HG03196 (cell line): ENCODE results near the gene DSTYK.
"Not testable (repeated sequence)": the region's sequence is repeated elsewhere in the genome, so short reads cannot be mapped to it uniquely, and the experiment has no call there.

Experiments
- ATAC-seq: cut with Tn5 transposase; IDR thresholded peaks from one replicate; pipeline ENCODE4 v1.9.1; 2021; ENCODE audit not compliant: unreplicated experiment

Gene DSTYK

DNA sequence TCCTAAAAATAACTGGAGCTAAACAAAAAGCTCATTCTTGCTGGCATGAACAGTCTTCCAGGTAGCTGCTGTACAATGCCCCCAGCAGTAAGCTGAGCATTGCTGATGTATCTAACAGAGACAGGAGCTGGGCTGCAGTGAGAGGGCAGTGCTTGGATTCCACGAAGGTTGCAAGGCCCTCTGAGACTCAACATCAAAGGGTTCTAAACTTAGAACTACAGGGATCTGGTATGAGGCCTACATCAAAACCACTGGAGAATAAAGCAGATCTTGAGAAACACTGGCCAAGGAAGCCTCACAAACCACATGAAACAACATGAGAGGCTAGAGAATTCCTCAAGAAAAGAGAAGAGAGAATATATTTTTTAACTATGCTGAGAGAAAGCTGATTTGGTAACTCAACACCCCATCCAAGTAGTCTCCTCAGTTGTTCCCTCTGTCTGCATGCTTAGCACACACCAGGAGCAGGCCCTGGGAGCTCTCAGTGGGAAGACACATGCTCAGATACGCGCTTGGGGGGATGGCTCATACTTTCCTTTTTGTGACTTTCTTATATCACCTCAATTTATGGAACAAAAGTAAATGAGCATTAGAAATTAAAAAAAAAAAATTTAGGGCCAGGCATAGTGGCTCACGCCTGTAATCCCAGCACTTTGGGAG is 27.7 kb downstream of the DSTYK start:
- no peak for ATAC-seq

DNA sequence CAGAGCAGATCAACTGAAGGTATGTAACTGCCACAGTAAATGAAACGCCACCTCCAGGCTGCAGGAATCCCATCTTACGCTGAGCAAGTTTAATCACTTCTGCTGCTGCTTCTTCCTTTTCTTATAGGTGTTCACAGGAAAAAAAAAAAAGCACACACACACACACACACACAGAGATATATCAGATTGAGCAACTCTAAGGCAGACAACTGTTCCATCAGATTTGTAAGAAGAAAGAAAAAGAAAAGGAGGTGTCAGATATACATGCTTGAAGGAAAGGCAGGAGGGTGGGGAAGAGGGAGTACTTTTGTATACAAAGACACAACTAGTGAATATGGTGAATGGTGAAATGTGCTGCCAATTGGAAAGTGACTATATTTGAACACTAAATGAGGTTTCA is 28.6 kb downstream of the DSTYK start:
- ATAC-seq = no peak

DNA sequence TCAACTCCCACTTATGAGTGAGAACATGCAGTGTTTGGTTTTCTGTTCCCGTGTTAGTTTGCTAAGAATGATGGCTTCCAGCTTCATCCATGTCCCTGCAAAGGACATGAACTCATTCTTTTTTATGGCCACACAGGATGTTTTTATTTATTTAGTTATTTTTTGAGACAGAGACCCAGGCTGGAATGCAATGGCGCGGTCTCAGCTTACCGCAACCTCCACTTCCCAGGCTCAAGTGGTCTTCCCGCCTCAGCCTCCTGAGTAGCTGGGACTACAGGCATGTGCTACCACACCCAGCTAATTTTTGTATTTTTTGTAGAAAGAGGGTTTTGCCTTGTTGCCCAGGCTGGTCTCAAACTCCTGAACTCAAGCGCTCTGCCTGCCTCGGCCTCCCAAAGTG is 31.2 kb downstream of the DSTYK start:
- not testable (repeated sequence) for ATAC-seq

DNA sequence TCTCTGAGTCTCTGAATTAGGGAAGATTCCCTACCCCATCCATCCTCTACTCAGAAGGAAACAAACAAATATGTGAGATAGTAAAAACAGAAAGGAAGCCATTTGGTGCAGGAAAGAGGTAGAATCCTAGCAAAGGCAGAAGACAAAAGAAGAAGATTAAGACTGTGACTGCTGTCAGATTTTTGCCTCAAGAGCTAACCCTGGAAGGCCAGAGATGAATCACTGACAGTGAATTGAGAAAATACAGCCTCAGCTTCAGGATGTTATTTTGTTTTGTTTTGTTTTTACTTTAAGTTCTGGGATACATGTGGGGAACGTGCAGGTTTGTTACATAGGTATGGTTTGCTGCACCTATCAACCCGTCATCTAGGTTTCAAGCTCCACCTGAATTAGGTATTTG is 31.7 kb downstream of the DSTYK start:
- no peak for ATAC-seq

DNA sequence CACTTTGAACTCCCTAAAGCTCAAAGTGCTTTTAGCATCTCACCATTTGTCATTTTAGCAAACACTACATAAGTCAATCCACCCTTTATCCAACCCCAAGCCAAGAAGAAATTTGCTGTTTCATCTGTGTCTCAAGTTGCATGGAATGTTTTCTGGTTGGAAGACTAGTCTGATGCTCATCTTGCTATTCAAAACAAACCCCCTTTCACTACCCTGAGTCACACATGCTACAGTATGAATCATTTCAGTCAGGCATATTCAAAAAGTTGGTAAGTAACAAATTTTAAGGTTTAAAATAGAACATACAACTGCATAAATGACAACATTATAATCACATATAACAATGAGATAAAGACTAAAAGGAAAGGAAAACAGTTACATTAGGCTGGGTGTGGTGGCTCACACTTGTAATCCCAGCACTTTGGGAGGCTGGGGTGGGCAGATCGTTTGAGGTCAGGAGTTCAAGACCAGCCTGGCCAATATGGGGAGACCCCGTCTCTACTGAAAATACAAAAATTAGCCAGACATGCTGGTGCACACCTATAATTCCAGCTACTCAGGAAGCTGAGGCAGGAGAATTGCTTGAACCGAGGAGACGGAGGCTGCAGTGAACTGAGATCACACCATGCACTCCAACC is 38.7 kb downstream of the DSTYK start:
- ATAC-seq = no peak

DNA sequence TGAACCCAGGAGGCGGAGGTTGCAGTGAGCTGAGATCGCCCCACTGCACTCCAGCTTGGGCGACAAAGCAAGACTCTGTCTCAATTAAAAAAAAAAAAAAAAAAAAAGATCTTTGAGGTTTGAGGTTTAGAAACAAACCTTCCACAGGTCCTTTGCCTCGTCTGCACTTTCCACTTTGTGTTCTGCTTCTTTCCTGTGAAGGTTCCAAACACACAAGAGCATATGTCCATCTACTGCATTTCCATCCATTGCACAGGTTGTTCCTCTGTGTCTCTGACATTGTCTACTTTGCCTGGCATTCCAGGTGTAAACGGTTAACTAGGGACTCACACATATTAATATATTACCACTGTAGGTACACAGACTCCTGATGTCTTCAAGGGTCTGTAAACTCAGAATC is 40.1 kb downstream of the DSTYK start:
- ATAC-seq = no peak

DNA sequence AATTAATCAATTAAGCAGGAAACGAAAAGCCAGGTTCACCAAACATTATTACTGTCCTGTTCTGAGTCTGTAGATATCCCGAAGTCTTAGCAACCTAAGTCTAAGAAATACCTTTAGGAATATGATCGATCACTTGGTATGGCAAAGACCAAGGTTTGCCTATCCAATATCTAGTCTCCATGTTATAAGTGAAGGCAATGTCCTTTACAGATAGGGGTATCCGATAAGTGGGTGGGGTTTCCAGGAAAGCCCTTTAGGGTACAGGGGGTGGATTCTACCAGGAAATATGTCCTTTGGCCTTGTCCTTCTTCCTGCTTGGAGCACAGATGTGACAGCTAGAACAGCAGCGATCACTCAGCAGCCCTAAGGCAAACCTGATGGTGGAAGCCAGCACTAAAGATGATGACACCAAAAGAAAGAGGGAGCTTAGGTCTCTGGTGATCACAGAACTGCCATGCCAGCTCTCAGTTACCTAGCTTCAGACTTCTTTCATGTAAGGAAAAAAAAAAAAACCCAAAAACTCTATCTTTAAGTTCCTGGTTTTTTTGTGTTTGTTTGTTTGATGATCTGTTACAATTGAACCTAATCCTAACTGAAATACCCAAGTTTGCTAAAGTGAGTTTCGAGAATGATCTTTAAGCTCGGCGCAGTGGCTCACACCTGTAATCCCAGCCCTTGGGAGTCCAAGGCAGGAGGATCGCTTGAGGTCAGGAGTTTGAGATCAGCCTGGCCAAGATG is 40.8 kb downstream of the DSTYK start:
- ATAC-seq = no peak

DNA sequence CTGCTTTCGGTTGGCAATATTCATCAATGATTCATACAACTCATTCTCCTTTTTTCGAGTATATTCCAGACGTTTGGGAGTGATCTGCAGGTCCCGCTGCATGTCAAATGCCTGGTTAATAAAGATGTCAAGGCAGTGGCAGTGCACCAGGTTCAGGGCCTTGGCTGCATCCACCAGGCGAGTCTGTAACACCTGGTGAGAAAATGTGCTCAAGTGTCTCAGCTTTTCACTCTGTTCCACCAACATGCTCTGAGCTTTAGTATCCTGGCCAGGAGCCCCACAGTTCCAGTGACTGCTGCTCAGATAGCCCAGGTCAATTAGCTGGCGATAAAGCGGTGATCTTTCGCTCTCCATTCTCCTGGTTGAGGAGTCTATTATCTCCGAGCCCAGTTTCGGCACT is 42.3 kb downstream of the DSTYK start:
- ATAC-seq = no peak

DNA sequence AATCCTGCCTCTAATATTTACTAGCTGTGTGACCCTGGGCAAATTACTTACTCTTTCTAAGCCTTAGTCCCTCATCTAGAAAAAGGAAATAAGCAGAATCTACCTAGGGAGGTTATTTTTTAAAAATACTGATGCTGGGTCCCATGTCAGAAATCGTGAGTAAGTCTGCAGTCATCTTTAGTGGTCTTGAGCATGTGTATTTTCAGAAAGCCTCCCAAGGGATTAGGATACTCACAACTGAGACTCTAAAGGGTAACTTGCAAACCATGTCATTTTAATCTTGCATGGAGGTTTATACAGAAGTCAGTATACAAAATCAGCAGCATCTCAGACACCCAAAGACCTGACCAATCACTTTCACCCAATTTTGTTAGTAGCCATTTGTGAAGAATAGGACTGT is 43.2 kb downstream of the DSTYK start:
- ATAC-seq = no peak

DNA sequence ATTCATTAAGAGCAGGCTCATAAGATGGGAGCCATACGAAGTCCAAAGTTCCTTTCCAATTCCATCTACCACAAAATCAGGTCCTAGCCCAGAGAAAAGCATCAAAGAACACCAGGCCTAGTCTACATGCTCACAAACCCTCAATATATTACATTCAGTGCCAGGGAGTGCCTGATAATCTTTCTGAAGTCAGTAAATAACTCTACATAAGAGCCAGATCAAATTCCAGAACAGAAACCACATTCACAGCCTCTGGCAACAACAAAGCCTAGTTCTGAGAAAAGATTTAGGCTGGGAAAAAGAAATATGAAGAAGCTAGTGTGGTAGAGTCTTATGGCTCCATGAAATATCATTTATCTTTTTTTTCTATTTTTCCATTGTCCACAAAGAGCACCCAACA is 49.2 kb downstream of the DSTYK start:
- ATAC-seq = no peak

DNA sequence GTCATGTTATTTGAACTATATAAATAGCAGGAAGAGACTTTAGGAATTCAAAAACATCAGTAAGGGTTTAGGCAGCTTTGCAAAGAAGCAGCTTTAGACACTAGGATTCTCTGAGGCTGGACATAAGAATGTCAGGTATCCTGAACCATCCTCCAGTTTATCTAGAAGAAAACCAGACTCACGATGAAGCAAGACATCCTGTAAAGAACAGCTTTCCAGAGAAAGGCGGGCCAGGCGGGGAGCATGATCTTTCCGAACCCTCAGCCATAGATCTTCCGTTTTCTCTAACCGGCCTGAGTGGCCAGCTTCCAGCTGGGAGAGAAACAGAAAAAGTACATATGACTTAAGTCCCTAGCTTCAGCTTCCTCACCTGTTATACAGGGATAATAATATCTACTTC is 50.4 kb downstream of the DSTYK start:
- ATAC-seq = no peak

DNA sequence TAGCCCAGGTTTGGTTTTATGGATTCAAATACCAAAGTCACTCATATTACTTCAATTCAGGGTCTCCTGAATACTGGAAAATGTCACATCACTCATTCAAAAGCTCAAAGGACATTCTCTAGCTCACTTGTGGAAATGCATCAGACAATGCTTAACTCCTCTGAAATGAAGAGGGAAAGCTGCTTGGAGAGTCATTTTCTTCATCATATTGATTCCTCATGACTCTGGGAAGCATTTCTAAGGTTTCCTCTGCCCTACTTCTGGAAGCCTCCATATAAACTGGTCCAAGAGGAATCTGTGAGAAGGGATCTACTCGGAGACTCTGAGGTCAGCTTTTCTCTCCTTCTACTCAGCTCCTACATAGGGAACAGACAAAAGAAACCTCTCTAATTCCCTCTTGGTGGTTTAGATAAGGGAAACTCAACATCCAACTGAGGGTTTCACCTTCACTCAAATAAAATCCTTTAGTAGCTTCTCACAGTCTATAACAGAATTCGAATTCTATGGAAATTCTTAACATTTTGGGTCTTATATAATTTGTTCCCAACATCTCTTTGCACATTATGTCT is 53.4 kb downstream of the DSTYK start:
- ATAC-seq = no peak

DNA sequence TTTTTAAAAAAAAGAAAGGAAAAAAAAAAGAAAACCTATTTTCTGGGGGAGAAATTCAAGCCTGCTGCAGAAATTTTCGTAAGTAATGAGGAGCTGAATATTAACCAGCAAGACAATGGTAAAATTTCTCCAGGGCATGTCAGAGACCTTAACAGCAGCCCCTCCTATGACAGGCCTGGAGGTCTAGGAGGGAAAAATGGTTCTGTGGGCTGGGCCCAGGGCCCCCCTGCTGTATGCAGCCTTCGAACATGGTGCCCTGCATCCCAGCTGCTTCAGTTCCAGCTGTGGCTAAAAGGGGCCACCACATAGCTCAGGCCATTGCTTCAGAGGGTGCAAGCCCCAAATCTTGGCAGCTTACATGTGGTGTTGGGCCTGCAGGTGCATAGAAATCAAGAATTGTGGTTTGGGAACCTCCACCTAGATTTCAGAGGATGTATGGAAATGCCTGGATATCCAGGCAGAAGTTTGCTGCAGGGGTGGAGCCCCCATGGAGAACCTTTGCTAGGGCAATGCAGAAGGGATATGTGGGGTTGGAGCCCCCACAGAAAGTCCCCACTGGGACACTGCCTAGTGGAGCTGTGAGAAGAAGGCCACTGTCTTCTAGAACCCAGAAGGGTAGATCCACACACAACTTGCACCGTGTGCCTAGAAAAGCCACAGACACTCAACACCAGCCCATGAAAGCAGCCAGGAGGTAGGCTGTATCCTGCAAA is 55.7 kb downstream of the DSTYK start:
- ATAC-seq = not testable (repeated sequence)

DNA sequence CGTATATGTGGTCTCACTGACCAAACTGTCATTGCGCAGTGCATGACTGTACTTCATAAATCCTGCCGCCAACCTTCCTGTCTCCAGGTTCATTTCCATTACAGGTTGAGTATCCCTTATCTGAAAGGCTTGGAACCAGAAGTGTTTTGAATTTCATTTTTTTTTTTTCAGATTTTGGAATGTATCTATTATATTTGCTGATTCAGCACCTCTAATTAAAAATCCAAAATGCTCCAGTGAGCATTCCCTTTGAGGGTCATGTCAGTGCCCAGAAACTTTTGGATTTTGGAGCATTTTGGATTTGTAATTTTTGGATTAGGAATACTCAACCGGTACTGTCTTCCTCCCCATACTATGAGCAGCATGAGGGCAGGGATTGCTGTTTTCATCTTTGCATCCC is 59.0 kb downstream of the DSTYK start:
- no peak for ATAC-seq

DNA sequence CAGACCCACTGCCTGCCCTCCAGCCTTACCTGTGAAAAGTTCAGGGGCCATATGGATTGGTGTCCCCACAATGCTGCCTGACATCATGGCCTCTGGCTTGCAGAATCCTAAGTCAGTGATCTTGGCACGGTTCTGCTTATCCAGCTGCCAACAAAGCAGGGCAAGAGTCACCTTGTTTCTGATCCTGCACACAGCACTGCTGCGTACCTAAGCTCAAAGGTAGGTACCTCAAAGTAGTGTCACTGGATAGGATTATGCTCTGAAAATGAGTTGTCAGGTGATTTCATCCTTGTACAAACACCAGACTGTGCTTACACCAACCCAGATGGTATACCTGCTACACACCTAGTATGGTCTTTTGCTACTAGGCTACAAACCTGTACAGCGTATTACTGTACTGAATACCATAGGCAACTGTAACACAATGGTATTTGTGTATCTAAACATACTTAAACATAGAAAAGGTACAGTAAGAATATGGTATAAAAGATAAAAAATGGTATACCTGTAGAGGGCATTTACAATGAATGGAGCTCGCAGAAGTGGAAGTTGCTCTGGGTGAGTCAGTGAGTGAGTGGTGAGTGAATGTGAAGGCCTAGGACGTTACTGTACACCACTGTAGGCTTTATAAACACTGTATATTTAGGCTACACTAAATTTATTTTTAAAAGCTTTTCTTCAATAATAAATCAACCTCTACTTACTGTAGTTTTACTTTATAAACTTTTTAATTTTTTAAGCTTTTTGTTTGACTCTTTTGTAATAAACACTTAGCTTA is 60.7 kb downstream of the DSTYK start:
- ATAC-seq = no peak

DNA sequence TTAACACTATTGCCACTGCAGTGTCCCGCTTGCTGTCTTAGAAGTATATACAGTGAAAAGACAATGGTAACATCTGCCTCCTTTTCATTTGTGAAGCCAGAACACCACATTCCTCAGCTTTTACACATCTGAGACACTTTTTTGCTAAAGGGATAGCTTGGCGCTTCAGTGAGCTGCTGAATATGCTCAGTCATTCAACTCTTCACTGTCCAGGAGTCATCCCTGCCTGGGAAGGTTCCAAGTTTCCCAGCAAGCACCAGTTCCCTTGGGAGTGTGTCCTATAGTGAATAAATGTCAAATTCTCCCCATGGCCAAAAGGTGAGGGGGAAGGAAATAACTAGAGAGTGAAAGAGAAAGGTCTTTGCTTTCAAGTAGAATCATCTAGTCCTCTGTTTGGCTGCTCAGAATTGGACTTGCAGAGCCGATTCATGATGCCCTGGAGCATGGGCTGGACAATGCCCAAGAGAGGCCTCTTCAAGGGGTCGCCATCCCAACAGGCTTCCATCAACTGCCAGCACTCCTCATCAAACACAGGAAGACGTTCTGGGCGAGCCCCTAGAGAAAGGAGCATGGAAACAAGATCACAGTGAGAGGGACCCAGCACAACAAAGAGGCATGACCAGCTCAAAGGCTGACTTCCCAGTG is 64.2 kb downstream of the DSTYK start:
- no peak for ATAC-seq

DNA sequence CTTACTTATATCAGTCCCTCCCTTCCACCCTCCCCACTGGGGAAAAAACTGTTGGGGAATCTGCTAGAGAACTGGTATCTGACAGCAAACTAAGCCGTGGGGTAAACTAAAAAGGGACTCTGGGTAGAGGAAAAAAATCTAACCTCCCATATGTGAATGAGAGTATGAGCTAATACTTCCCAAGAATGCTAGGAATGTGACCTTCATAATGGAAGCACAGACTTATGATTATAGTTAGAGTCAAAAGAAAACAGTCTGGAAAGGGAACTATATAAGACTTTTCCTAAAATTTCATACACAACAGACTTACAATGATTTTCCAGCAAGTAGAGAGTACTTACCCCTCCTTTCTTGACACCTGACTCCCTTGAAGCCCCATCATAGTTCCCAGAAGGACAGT is 66.8 kb downstream of the DSTYK start:
- no peak for ATAC-seq

DNA sequence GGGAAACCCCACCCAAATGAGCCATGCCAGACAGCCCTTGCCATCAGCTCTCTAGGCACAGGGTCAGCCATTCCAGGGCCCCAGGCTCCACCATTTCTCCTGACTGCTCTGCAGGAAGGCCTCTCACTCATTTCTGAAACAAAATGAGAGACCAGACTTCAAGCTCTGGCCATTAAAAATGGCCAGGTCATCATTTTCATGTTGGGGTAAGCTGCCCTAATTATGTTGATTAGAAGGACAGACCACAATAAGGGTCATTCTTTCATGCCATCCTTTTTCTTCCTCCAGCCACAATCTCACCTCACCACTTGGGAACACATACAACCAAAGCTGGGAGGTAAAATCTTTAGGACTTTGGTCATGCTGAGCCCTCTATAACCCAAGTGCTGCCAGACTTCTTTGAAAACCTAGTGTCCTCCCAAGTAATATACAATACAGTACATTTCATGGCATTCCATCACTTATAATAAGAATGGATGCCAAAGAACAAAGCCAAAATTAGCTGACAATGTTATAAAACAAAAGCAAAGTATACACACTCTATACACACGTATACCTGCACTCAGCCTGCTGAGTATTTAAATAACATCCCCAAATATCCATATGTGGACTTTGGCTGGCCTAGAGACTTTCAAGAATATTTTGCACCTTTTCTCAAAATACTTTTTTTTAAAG is 67.3 kb downstream of the DSTYK start:
- no peak for ATAC-seq

DNA sequence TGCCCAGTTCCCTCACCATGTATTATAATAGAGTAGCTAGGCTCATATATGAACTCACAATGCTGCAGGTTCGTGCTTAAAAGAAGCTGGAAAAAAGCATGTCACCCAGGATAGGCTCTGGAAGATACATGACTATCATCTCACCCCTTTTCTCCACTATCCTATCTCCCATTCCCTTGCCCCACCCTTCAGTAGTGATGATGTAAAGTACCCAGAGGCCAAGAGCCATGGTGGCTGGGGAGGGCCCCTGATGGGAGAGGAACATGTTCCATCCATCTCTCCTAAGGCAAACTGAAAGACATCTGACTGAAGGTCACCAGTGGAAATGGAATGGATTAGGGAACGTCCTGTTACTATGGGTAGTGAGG is 69.4 kb downstream of the DSTYK start:
- no peak for ATAC-seq
